ENCODE measurements around the gene MYH13. TPM values are rescaled to one million over a fixed set of nuclear protein-coding genes. Genes with fewer than 3 reads are reported as not detected.

MYH13 gene
- total RNA-seq, 1 donor from 2014 or later = not detected

GRCh38 chr17:10349403-10349802 lies 23.4 kb downstream of the MYH13 start:
- intact Hi-C loops (cut with micrococcal nuclease) = no loop called here

GRCh38 chr17:10344816-10345215 lies 28.0 kb downstream of the MYH13 start:
- intact Hi-C loops (cut with micrococcal nuclease) = no loop called here

GRCh38 chr17:10339051-10339450 lies 33.8 kb downstream of the MYH13 start:
- intact Hi-C loops (cut with micrococcal nuclease) = no loop called here

- intact Hi-C loops (cut with micrococcal nuclease) = no loop called here
These were observed 34.8 kb downstream of the MYH13 start for GRCh38 chr17:10337976-10338375.

GRCh38 chr17:10337136-10337535 lies 35.7 kb downstream of the MYH13 start:
- intact Hi-C loops (cut with micrococcal nuclease) = no loop called here

- intact Hi-C loops (cut with micrococcal nuclease) = no loop called here
These were observed 36.4 kb downstream of the MYH13 start for GRCh38 chr17:10336393-10336792.

GRCh38 chr17:10332515-10332914 lies 40.3 kb downstream of the MYH13 start:
- intact Hi-C loops (cut with micrococcal nuclease) = no loop called here

GRCh38 chr17:10328971-10329923 lies 43.6 kb downstream of the MYH13 start:
- intact Hi-C loops (cut with micrococcal nuclease) = no loop called here

GRCh38 chr17:10328206-10328605 lies 44.6 kb downstream of the MYH13 start:
- intact Hi-C loops (cut with micrococcal nuclease) = no loop called here

- intact Hi-C loops (cut with micrococcal nuclease) = loop anchor here (1.0 kb wide), 1 partner anchor 291 kb away; no protein-coding TSS in a partner anchor
These were observed 45.2 kb downstream of the MYH13 start for GRCh38 chr17:10327640-10328039.

- intact Hi-C loops (cut with micrococcal nuclease) = no loop called here
These were observed 47.6 kb downstream of the MYH13 start for GRCh38 chr17:10325031-10325695.

GRCh38 chr17:10323812-10324610 lies 48.8 kb downstream of the MYH13 start:
- intact Hi-C loops (cut with micrococcal nuclease) = no loop called here

- intact Hi-C loops (cut with micrococcal nuclease) = no loop called here
These were observed 54.3 kb downstream of the MYH13 start for GRCh38 chr17:10318535-10318934.

GRCh38 chr17:10317543-10317834 lies 55.3 kb downstream of the MYH13 start:
- intact Hi-C loops (cut with micrococcal nuclease) = no loop called here

GRCh38 chr17:10316801-10317542 lies 55.8 kb downstream of the MYH13 start:
- intact Hi-C loops (cut with micrococcal nuclease) = no loop called here

- intact Hi-C loops (cut with micrococcal nuclease) = no loop called here
These were observed 58.5 kb downstream of the MYH13 start for GRCh38 chr17:10314329-10314728.

- intact Hi-C loops (cut with micrococcal nuclease) = no loop called here
These were observed 59.7 kb downstream of the MYH13 start for GRCh38 chr17:10313037-10313672.

- intact Hi-C loops (cut with micrococcal nuclease) = no loop called here
These were observed 61.7 kb downstream of the MYH13 start for GRCh38 chr17:10311131-10311530.

GRCh38 chr17:10309003-10309974 lies 63.5 kb downstream of the MYH13 start:
- intact Hi-C loops (cut with micrococcal nuclease) = no loop called here

Data from T-helper 2 cell treated with Interferon-gamma antibody and Interleukin-4, amounts not matched to agents 100 ng/mL and 5 ng/mL, for 36 hours (primary cell).